Loucy (cell line): Measurements from ENCODE around the gene TXNDC16.

Experiments
- H2AFZ ChIP-seq: fragments of 200-600 bp; sonication (generic); 2 replicates; pipeline ENCODE4 v1.6.0; 2016; ENCODE audit warnings: antibody characterized with exemption, mild to moderate bottlenecking, low read length, moderate library complexity
- H3F3A ChIP-seq: fragments of 200-600 bp; 2 replicates; pipeline ENCODE4 v1.6.0; 2016; ENCODE audit warnings: antibody characterized with exemption, low read depth, mild to moderate bottlenecking
- H3K27me3 ChIP-seq: fragments of 200-600 bp; sonication (generic); 2 replicates; pipeline ENCODE4 v1.6.1; 2014; ENCODE audit warnings: low read length, mild to moderate bottlenecking; ENCODE audit not compliant: insufficient read depth, poor library complexity, severe bottlenecking
- H3K36me3 ChIP-seq: fragments of 200-600 bp; sonication (generic); 2 replicates; pipeline ENCODE4 v1.6.1; 2016; ENCODE audit warnings: low read length; ENCODE audit not compliant: insufficient read depth
- H3K4me1 ChIP-seq: fragments of 200-600 bp; sonication (generic); 2 replicates; pipeline ENCODE4 v1.5.1; 2014; ENCODE audit warnings: low read length, mild to moderate bottlenecking; ENCODE audit not compliant: insufficient read depth, poor library complexity, severe bottlenecking
- H3K4me2 ChIP-seq: fragments of 200-600 bp; sonication (generic); 2 replicates; pipeline ENCODE4 v1.6.0; 2014; ENCODE audit warnings: antibody characterized with exemption, low read length, low read depth, mild to moderate bottlenecking; ENCODE audit not compliant: poor library complexity, severe bottlenecking
- H3K4me3 ChIP-seq: fragments of 200-600 bp; sonication (generic); 2 replicates; pipeline ENCODE4 v1.5.1; 2014; ENCODE audit warnings: low read length, mild to moderate bottlenecking, mixed read lengths; ENCODE audit not compliant: poor library complexity, severe bottlenecking
- H3K79me2 ChIP-seq: fragments of 200-600 bp; sonication (generic); 2 replicates; pipeline ENCODE4 v1.6.1; 2014; ENCODE audit warnings: low read length; ENCODE audit not compliant: insufficient read depth
- H3K9ac ChIP-seq: fragments of 200-600 bp; sonication (generic); 2 replicates; pipeline ENCODE4 v1.6.0; 2014; ENCODE audit warnings: mild to moderate bottlenecking, low read depth, low read length, moderate library complexity; ENCODE audit not compliant: poor library complexity, severe bottlenecking
- H3K9me2 ChIP-seq: fragments of 200-600 bp; sonication (generic); replicated peaks from 2 replicates; pipeline ENCODE4 v1.6.1; 2016; ENCODE audit warnings: low read depth, low read length, mixed read lengths
- H3K9me3 ChIP-seq: fragments of 200-600 bp; sonication (generic); 2 replicates; pipeline ENCODE4 v1.6.1; 2014; ENCODE audit warnings: mild to moderate bottlenecking, antibody characterized with exemption, low read length, low read depth; ENCODE audit not compliant: insufficient read depth
- H4K20me1 ChIP-seq: fragments of 200-600 bp; sonication (generic); 2 replicates; pipeline ENCODE4 v1.6.0; 2014; ENCODE audit warnings: antibody characterized with exemption, low read length, mild to moderate bottlenecking; ENCODE audit not compliant: insufficient read depth, poor library complexity, severe bottlenecking
- CTCF ChIP-seq: fragments of 200-600 bp; sonication (generic); conservative IDR thresholded peaks from 2 replicates; pipeline ENCODE4 v1.5.1; 2014; ENCODE audit warnings: mild to moderate bottlenecking, antibody characterized with exemption, low read length
- EZH2phosphoT487 ChIP-seq: fragments of 200-600 bp; IDR thresholded peaks from 2 replicates; pipeline ENCODE4 v1.6.1; 2018; ENCODE audit warnings: antibody characterized with exemption, mild to moderate bottlenecking, moderate library complexity, borderline replicate concordance

Gene TXNDC16

GRCh38 chr14:52439476-52439875 lies 112.8 kb downstream of the TXNDC16 start:
- H3K4me2 ChIP-seq: no peak overlapping the region
- no peaks in the 10 kb centered on the region for H3K27me3 ChIP-seq
- H3K36me3 ChIP-seq: 0 out of 2 replicates have a peak, but pooled peaks cover 6% of the 10 kb centered on the region
- H2AFZ ChIP-seq: no peak overlapping the region
- H3K4me1 ChIP-seq: peaks cover 8% of the 10 kb centered on the region
- H3K79me2 ChIP-seq: no peaks in the 10 kb centered on the region
- no peak overlapping the region for H3K9ac ChIP-seq
- no peak overlapping the region for H3K4me3 ChIP-seq
- H4K20me1 ChIP-seq: no peaks in the 10 kb centered on the region
- no peaks in the 10 kb centered on the region for H3F3A ChIP-seq
- no peak for TF ChIP-seq CTCF
- TF ChIP-seq EZH2phosphoT487: no peak
- no peaks in the 10 kb centered on the region for H3K9me3 ChIP-seq
- H3K9me2 ChIP-seq: no peaks in the 10 kb centered on the region

- H3K36me3 ChIP-seq: 0 out of 2 replicates have a peak, but pooled peaks cover 6% of the 10 kb centered on the region
- H3K9me2 ChIP-seq: no peaks in the 10 kb centered on the region
- H3K4me3 ChIP-seq: no peak overlapping the region
- H3K9ac ChIP-seq: no peak overlapping the region
- H3F3A ChIP-seq: no peaks in the 10 kb centered on the region
- no peaks in the 10 kb centered on the region for H3K27me3 ChIP-seq
- H2AFZ ChIP-seq: no peak overlapping the region
- H3K4me2 ChIP-seq: no peak overlapping the region
- no peaks in the 10 kb centered on the region for H4K20me1 ChIP-seq
- TF ChIP-seq EZH2phosphoT487: no peak
- no peak for TF ChIP-seq CTCF
- H3K4me1 ChIP-seq: peaks cover 9% of the 10 kb centered on the region
- H3K79me2 ChIP-seq: no peaks in the 10 kb centered on the region
- no peaks in the 10 kb centered on the region for H3K9me3 ChIP-seq
Measured at GRCh38 chr14:52434955-52435354, 117.3 kb downstream of the TXNDC16 start.

- H3K4me3 ChIP-seq: no peak overlapping the region
- H2AFZ ChIP-seq: no peak overlapping the region
- H3K36me3 ChIP-seq: no peaks in the 10 kb centered on the region
- no peaks in the 10 kb centered on the region for H4K20me1 ChIP-seq
- no peak overlapping the region for H3K4me2 ChIP-seq
- TF ChIP-seq EZH2phosphoT487 (no peak), CTCF (no peak)
- H3K79me2 ChIP-seq: no peaks in the 10 kb centered on the region
- H3K4me1 ChIP-seq: peaks cover 9% of the 10 kb centered on the region
- no peak overlapping the region for H3K9ac ChIP-seq
- H3K27me3 ChIP-seq: no peaks in the 10 kb centered on the region
- no peaks in the 10 kb centered on the region for H3K9me3 ChIP-seq
- H3K9me2 ChIP-seq: no peaks in the 10 kb centered on the region
- no peaks in the 10 kb centered on the region for H3F3A ChIP-seq
Measured at GRCh38 chr14:52430474-52430873, 121.8 kb downstream of the TXNDC16 start.
